ENCODE data around the gene DTNA. TPM values are rescaled to one million over a fixed set of nuclear protein-coding genes. Genes with fewer than 3 reads are reported as not detected.
A peak's percentile ranks its signal among the peaks of the same experiment; 100 is the strongest.

DTNA gene
- polyA plus RNA-seq, 1 experiment: 16.4 TPM

DNA sequence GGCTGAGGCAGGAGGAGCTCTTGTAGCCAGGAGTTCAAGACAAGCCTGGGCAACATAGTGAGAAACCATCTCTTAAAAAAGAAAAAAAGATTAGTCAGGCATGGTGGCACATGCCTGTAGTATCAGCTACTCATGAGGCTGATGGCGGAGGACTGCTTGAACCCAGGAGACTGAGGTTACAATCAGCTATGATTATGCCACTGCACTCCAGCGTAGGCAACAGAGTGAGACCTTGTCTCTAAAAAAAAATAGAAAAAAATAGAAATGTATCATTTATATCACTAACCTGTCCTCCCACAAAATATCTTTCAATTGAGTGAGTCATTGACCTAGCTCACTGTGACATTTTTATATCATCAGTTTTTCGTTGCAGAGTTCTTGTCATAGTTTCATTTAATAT is 152.5 kb downstream of the DTNA start:
- no peaks in the 10 kb centered on the region for H3K9me3 ChIP-seq (ENCODE audit: control insufficient read depth, insufficient read depth, low read length)
- ChIA-PET CTCF (no interaction called here), POLR2A (no interaction called here)
- no peak overlapping the region for H3K4me3 ChIP-seq (ENCODE audit: low read depth, low read length)
- DNase-seq (ENCODE audit: low read depth, low spot score): no peak
- H3K27ac ChIP-seq (ENCODE audit: low read depth, low read length): no peak overlapping the region
- no peaks in the 10 kb centered on the region for H3K27me3 ChIP-seq (ENCODE audit: control insufficient read depth, insufficient read depth, low read length)
- TF ChIP-seq, protein P1, sequence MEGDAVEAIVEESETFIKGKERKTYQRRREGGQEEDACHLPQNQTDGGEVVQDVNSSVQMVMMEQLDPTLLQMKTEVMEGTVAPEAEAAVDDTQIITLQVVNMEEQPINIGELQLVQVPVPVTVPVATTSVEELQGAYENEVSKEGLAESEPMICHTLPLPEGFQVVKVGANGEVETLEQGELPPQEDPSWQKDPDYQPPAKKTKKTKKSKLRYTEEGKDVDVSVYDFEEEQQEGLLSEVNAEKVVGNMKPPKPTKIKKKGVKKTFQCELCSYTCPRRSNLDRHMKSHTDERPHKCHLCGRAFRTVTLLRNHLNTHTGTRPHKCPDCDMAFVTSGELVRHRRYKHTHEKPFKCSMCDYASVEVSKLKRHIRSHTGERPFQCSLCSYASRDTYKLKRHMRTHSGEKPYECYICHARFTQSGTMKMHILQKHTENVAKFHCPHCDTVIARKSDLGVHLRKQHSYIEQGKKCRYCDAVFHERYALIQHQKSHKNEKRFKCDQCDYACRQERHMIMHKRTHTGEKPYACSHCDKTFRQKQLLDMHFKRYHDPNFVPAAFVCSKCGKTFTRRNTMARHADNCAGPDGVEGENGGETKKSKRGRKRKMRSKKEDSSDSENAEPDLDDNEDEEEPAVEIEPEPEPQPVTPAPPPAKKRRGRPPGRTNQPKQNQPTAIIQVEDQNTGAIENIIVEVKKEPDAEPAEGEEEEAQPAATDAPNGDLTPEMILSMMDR (IDR thresholded peaks at IDR 0.05; ENCODE audit: low read depth, low read length): no peak

DNA sequence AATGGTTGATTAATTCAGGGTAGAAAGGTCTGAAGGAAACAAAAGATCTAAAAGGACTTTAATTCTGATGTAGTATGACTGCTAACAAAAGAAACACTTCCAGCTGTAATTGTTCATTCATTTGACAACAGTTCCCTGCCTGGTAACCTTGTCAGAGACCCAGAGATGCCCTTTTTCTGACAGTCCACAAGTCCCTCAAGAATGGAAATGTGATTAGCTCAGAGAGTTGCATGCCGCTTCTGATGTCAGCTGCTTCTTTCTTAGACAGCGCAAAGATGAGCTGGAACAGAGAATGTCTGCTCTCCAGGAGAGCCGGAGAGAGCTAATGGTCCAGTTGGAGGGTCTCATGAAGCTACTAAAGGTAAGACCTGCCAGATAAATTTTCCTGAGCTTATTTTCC is 153.6 kb downstream of the DTNA start:
- Histone ChIP-seq H3K9me3 (ENCODE audit: control insufficient read depth, insufficient read depth, low read length) (no peaks in the 10 kb centered on the region), H3K27ac (ENCODE audit: low read depth, low read length) (no peak overlapping the region), H3K4me3 (ENCODE audit: low read depth, low read length) (no peak overlapping the region), H3K27me3 (ENCODE audit: control insufficient read depth, insufficient read depth, low read length) (no peaks in the 10 kb centered on the region)
- ChIA-PET POLR2A (no interaction called here), CTCF (interaction anchor here (6.4 kb wide), 1 partner anchor 280 kb away, joined by 61 read pairs; no protein-coding TSS in a partner anchor)
- TF ChIP-seq, protein P1 (IDR thresholded peaks at IDR 0.05; ENCODE audit: low read depth, low read length): no peak
- no peak for DNase-seq (ENCODE audit: low read depth, low spot score)

DNA sequence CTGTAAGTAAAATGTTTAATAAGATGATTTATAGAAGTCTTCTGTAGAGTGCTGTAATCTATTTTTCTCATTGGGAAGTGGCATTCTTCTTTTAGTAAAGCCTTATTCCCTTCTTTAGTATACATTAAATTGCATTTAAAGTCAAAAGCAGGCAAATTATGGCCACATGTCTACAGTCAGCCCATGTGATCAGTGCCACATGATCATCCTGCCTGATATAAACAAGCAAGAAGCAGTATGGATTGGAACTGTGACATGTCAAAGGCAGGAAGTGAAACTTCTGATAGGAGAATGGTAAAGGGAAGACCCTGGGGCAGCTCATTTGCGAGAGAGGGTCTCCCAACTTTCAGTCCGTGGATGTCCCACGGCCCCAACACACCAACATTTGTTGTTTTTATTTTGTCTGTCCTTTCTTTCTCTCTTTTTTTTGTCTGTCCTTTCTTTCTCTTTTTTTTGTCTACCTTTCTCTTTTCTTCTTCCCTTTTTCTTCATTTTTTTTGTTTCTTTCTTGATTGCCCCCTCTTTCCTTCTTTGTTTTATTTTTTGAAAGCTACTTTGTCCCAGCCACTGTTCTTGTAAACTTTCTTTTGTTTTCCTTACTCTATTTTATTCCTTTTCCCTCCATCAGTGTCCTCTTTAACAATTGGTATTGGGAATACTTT is 154.9 kb downstream of the DTNA start:
- no peak for DNase-seq (ENCODE audit: low read depth, low spot score)
- no peak overlapping the region for H3K27ac ChIP-seq (ENCODE audit: low read depth, low read length)
- TF ChIP-seq, protein P1 (IDR thresholded peaks at IDR 0.05; ENCODE audit: low read depth, low read length): no peak
- H3K27me3 ChIP-seq (ENCODE audit: control insufficient read depth, insufficient read depth, low read length): no peaks in the 10 kb centered on the region
- CTCF ChIA-PET: interaction anchor here (0.6 to 6.4 kb wide), 5 partner anchors 16 to 278 kb away, joined by 3 to 61 read pairs (median 3); no protein-coding TSS in a partner anchor
- no peak overlapping the region for H3K4me3 ChIP-seq (ENCODE audit: low read depth, low read length)
- POLR2A ChIA-PET: interaction anchor here (0.7 kb wide), 1 partner anchor 475 kb away, joined by 5 read pairs; no protein-coding TSS in a partner anchor
- no peaks in the 10 kb centered on the region for H3K9me3 ChIP-seq (ENCODE audit: control insufficient read depth, insufficient read depth, low read length)

DNA sequence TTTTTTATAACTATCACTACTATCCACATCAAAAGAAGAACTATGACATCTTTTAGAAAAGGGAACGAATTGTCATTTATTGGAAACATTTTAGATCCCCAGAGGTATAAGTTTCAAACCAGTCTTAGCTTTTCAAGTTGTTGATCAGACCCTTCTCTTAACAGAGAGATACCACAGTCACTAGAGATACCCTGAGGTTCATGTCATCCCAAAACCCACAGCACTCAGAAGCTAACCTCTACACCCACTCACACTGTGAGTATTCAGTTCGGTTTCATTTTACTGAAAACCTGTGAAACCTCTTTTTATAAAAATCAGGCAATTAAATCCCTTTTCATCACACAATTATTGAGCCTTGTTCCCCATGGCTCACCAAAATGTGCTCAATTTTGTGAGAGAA is 156.2 kb downstream of the DTNA start:
- Histone ChIP-seq H3K27ac (ENCODE audit: low read depth, low read length) (no peak overlapping the region), H3K9me3 (ENCODE audit: control insufficient read depth, insufficient read depth, low read length) (no peaks in the 10 kb centered on the region), H3K27me3 (ENCODE audit: control insufficient read depth, insufficient read depth, low read length) (no peaks in the 10 kb centered on the region), H3K4me3 (ENCODE audit: low read depth, low read length) (no peak overlapping the region)
- POLR2A ChIA-PET: no interaction called here
- no peak for DNase-seq (ENCODE audit: low read depth, low spot score)
- CTCF ChIA-PET: interaction anchor here (0.6 to 6.4 kb wide), 40 partner anchors 9 to 1085 kb away, joined by 3 to 61 read pairs (median 4); no protein-coding TSS in a partner anchor
- TF ChIP-seq, protein P1 (IDR thresholded peaks at IDR 0.05; ENCODE audit: low read depth, low read length): no peak

DNA sequence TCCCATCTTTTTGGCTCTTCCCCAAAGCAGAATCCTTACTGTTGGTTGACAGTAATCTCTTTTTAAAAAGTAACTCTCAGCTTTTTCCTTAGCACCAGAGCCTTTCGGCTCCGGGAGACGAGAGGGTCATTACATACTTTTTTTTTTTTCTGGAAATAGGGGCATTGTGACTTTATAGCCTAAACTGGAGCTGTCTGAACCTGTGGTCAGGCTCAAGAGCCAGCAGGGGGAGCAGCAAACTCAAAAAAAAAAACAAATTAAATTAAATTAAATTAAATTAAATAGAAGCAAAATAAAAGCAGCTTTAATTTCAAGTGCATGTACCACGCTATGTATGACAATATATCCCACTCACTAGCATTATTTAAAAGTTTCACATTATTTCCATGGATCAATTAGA is 156.6 kb downstream of the DTNA start:
- H3K27me3 ChIP-seq (ENCODE audit: control insufficient read depth, insufficient read depth, low read length): no peaks in the 10 kb centered on the region
- TF ChIP-seq, protein P1 (IDR thresholded peaks at IDR 0.05; ENCODE audit: low read depth, low read length): peak; percentile 76
- ChIA-PET CTCF (interaction anchor here (0.6 to 6.4 kb wide), 47 partner anchors 9 to 1127 kb away, joined by 3 to 61 read pairs (median 4); no protein-coding TSS in a partner anchor), POLR2A (no interaction called here)
- H3K27ac ChIP-seq (ENCODE audit: low read depth, low read length): no peak overlapping the region
- no peaks in the 10 kb centered on the region for H3K9me3 ChIP-seq (ENCODE audit: control insufficient read depth, insufficient read depth, low read length)
- H3K4me3 ChIP-seq (ENCODE audit: low read depth, low read length): no peak overlapping the region
- no peak for DNase-seq (ENCODE audit: low read depth, low spot score)
